WTC11 (cell line): ENCODE data around the gene FAM53B. TPM values are rescaled to one million over a fixed set of nuclear protein-coding genes. Genes with fewer than 3 reads are reported as not detected.

ENCODE experiments used
- ATAC-seq: fragments of 200-7000 bp; cut with Tn5 transposase; 2 replicates; pipeline ENCODE4 v1.10.0; 2021; ENCODE audit warnings: mild to moderate bottlenecking, moderate library complexity
- CTCF ChIA-PET: fragments of 300-600 bp; sonication (Branson Sonifier 250); formaldehyde crosslinking; loops from one replicate; lab custom pipeline; 2021; ENCODE audit warnings: antibody characterized with exemption; lab: Charles Lee
- POLR2A ChIA-PET: fragments of 350-600 bp; sonication (Branson Sonifier 250); formaldehyde crosslinking; loops from one replicate; lab custom pipeline; 2021; ENCODE audit warnings: antibody characterized with exemption; lab: Charles Lee
- DNase-seq: peaks from one replicate; pipeline ENCODE4 v3.0.0; 2021; ENCODE audit warnings: low spot score
- H3K27ac Mint-ChIP-seq: 2 replicates; pipeline ENCODE4 v1.8.0; 2021; ENCODE audit warnings: mixed read lengths
- H3K27me3 Mint-ChIP-seq: 2 replicates; pipeline ENCODE4 v1.8.0; 2021; ENCODE audit warnings: low read depth, mild to moderate bottlenecking, moderate library complexity, mixed read lengths
- H3K36me3 Mint-ChIP-seq: 2 replicates; pipeline ENCODE4 v1.8.0; 2021; ENCODE audit warnings: mixed read lengths
- H3K4me1 Mint-ChIP-seq: 2 replicates; pipeline ENCODE4 v1.8.0; 2022; ENCODE audit warnings: mixed read lengths
- H3K4me3 Mint-ChIP-seq: 2 replicates; pipeline ENCODE4 v1.8.0; 2021; ENCODE audit warnings: mild to moderate bottlenecking, moderate library complexity, mixed read lengths
- H3K9me3 Mint-ChIP-seq: 2 replicates; pipeline ENCODE4 v1.8.0; 2021; ENCODE audit warnings: mixed read lengths
- ESRRA ChIP-seq: sonication (generic); formaldehyde crosslinking; IDR thresholded peaks from 2 replicates; pipeline ENCODE4 v1.8.1; 2022; ENCODE audit warnings: mild to moderate bottlenecking, missing genetic modification reagents, borderline replicate concordance
- JUN ChIP-seq: sonication (generic); formaldehyde crosslinking; IDR thresholded peaks from 2 replicates; pipeline ENCODE4 v1.8.0; 2023; ENCODE audit warnings: mild to moderate bottlenecking, missing genetic modification reagents
- MXD4 ChIP-seq: fragments of 250-450 bp; sonication (Bioruptor Pico); IDR thresholded peaks from 2 replicates; pipeline ENCODE4 v1.8.0; 2021; ENCODE audit warnings: mild to moderate bottlenecking, moderate library complexity, borderline replicate concordance
- NR3C1 ChIP-seq: sonication (generic); formaldehyde crosslinking; conservative IDR thresholded peaks from 2 replicates; pipeline ENCODE4 v1.8.1; 2023; ENCODE audit warnings: low read depth, mild to moderate bottlenecking, missing genetic modification reagents
- OVOL2 ChIP-seq: fragments of 250-450 bp; sonication (Bioruptor Pico); IDR thresholded peaks from 2 replicates; pipeline ENCODE4 v1.9.0; 2021; ENCODE audit warnings: mild to moderate bottlenecking, borderline replicate concordance
- TP53 ChIP-seq: sonication (generic); formaldehyde crosslinking; IDR thresholded peaks from 2 replicates; pipeline ENCODE4 v1.8.1; 2023; ENCODE audit warnings: mild to moderate bottlenecking, missing genetic modification reagents
- ZNF232 ChIP-seq: sonication (generic); formaldehyde crosslinking; IDR thresholded peaks from 2 replicates; pipeline ENCODE4 v1.8.0; 2022; ENCODE audit warnings: mild to moderate bottlenecking, missing genetic modification reagents
- total RNA-seq: library from RNA; stranded (reverse); gene quantifications from 3 replicates; pipeline ENCODE4 v1.2.3, GENCODE V29; 2021
- TF ChIP-seq, protein P1 (sequence below): sonication (generic); formaldehyde crosslinking; conservative IDR thresholded peaks from 2 replicates; pipeline ENCODE4 v1.8.1; 2023; ENCODE audit warnings: mild to moderate bottlenecking, low read depth, missing genetic modification reagents, moderate library complexity
- TF ChIP-seq, protein P2 (sequence below): fragments of 250-450 bp; sonication (Bioruptor Pico); IDR thresholded peaks from 2 replicates; pipeline ENCODE4 v1.9.0; 2021; ENCODE audit warnings: mild to moderate bottlenecking
- TF ChIP-seq, protein P3 (sequence below): sonication (generic); formaldehyde crosslinking; IDR thresholded peaks from 2 replicates; pipeline ENCODE4 v1.8.0; 2022; ENCODE audit warnings: mild to moderate bottlenecking, missing genetic modification reagents
- TF ChIP-seq, protein P4 (sequence below): sonication (generic); formaldehyde crosslinking; IDR thresholded peaks from 2 replicates; pipeline ENCODE4 v1.8.1; 2022; ENCODE audit warnings: low read depth, mild to moderate bottlenecking, moderate library complexity, missing genetic modification reagents, borderline replicate concordance
- TF ChIP-seq, protein P5 (sequence below): fragments of 250-450 bp; sonication (Bioruptor Pico); conservative IDR thresholded peaks from 2 replicates; pipeline ENCODE4 v1.9.0; 2021; ENCODE audit warnings: mild to moderate bottlenecking
- TF ChIP-seq, protein P6 (sequence below): fragments of 250-450 bp; sonication (Bioruptor Pico); IDR thresholded peaks from 2 replicates; pipeline ENCODE4 v1.8.0; 2021; ENCODE audit warnings: mild to moderate bottlenecking
- TF ChIP-seq, protein P7 (sequence below): fragments of 250-450 bp; sonication (Bioruptor Pico); IDR thresholded peaks from 2 replicates; pipeline ENCODE4 v1.9.0; 2021; ENCODE audit warnings: moderate library complexity, mild to moderate bottlenecking, inconsistent platforms, borderline replicate concordance

FAM53B gene
- total RNA-seq, 1 experiment from 2014 or later, result 21.3 TPM

DNA sequence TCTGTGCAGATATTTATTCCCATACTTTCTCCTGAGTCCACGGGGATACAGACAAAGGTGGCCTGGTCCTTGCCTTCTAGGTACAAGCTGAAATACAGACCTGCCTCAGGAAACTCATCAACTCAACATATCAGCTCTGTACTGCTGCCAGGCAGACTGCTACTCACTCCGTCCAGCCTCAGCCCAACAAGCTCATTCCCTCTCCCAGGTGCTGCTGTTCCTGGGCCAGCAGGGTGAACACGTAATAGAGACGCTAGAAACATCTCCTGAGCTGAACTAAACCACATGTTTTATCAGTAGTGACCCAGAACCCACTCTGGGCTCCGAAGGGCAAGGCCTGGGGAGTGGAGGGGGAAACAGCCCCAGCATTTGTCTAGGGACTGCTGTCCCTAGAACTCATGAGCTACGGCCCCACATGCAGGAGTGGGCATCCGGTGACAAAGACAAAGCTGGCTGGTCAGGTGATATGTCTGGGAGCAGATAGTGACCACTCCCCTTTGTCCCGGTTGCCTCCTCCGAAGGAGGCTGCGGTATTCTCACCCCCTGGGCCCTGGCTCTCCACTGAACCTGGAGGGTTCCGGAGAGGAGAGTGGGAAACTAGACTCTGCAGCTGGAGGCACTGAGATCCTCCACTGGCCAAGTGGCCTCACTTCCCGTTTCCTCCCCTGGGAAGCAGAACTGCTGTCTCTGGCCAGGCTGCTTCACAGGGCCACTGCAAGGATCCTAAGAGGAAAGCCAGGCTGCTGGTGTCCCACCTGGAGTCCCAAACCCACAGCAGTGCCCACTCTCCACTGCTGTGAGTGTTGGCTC is 116.1 kb downstream of the FAM53B start:
- Mint-ChIP-seq H3K9me3 (no peaks in the 10 kb centered on the region), H3K27ac (peak overlapping the region; percentile 95), H3K4me1 (peaks cover 31% of the 10 kb centered on the region), H3K27me3 (no peaks in the 10 kb centered on the region), H3K36me3 (no peaks in the 10 kb centered on the region), H3K4me3 (no peak overlapping the region)
- DNase-seq (no peak), ATAC-seq (no peak)
- CTCF ChIA-PET, result interaction anchor here (0.7 to 4.4 kb wide), 11 partner anchors 9 to 117 kb away, joined by 3 to 20 read pairs (median 5); no protein-coding TSS in a partner anchor
- TF ChIP-seq, protein P1, sequence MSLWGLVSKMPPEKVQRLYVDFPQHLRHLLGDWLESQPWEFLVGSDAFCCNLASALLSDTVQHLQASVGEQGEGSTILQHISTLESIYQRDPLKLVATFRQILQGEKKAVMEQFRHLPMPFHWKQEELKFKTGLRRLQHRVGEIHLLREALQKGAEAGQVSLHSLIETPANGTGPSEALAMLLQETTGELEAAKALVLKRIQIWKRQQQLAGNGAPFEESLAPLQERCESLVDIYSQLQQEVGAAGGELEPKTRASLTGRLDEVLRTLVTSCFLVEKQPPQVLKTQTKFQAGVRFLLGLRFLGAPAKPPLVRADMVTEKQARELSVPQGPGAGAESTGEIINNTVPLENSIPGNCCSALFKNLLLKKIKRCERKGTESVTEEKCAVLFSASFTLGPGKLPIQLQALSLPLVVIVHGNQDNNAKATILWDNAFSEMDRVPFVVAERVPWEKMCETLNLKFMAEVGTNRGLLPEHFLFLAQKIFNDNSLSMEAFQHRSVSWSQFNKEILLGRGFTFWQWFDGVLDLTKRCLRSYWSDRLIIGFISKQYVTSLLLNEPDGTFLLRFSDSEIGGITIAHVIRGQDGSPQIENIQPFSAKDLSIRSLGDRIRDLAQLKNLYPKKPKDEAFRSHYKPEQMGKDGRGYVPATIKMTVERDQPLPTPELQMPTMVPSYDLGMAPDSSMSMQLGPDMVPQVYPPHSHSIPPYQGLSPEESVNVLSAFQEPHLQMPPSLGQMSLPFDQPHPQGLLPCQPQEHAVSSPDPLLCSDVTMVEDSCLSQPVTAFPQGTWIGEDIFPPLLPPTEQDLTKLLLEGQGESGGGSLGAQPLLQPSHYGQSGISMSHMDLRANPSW (CRISPR knock-in tag), result no peak
- TF ChIP-seq TP53 (no peak), ZNF232 (no peak), OVOL2 (no peak), JUN (no peak), NR3C1 (CRISPR knock-in tag) (no peak), ESRRA (CRISPR knock-in tag) (no peak), MXD4 (CRISPR knock-in tag) (no peak)
- TF ChIP-seq, protein P2, sequence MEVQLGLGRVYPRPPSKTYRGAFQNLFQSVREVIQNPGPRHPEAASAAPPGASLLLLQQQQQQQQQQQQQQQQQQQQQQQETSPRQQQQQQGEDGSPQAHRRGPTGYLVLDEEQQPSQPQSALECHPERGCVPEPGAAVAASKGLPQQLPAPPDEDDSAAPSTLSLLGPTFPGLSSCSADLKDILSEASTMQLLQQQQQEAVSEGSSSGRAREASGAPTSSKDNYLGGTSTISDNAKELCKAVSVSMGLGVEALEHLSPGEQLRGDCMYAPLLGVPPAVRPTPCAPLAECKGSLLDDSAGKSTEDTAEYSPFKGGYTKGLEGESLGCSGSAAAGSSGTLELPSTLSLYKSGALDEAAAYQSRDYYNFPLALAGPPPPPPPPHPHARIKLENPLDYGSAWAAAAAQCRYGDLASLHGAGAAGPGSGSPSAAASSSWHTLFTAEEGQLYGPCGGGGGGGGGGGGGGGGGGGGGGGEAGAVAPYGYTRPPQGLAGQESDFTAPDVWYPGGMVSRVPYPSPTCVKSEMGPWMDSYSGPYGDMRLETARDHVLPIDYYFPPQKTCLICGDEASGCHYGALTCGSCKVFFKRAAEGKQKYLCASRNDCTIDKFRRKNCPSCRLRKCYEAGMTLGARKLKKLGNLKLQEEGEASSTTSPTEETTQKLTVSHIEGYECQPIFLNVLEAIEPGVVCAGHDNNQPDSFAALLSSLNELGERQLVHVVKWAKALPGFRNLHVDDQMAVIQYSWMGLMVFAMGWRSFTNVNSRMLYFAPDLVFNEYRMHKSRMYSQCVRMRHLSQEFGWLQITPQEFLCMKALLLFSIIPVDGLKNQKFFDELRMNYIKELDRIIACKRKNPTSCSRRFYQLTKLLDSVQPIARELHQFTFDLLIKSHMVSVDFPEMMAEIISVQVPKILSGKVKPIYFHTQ (CRISPR knock-in tag), result no peak
- TF ChIP-seq, protein P3, sequence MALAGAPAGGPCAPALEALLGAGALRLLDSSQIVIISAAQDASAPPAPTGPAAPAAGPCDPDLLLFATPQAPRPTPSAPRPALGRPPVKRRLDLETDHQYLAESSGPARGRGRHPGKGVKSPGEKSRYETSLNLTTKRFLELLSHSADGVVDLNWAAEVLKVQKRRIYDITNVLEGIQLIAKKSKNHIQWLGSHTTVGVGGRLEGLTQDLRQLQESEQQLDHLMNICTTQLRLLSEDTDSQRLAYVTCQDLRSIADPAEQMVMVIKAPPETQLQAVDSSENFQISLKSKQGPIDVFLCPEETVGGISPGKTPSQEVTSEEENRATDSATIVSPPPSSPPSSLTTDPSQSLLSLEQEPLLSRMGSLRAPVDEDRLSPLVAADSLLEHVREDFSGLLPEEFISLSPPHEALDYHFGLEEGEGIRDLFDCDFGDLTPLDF (CRISPR knock-in tag), result no peak
- TF ChIP-seq, protein P4, sequence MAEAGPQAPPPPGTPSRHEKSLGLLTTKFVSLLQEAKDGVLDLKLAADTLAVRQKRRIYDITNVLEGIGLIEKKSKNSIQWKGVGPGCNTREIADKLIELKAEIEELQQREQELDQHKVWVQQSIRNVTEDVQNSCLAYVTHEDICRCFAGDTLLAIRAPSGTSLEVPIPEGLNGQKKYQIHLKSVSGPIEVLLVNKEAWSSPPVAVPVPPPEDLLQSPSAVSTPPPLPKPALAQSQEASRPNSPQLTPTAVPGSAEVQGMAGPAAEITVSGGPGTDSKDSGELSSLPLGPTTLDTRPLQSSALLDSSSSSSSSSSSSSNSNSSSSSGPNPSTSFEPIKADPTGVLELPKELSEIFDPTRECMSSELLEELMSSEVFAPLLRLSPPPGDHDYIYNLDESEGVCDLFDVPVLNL (CRISPR knock-in tag), result no peak
- TF ChIP-seq, protein P5, sequence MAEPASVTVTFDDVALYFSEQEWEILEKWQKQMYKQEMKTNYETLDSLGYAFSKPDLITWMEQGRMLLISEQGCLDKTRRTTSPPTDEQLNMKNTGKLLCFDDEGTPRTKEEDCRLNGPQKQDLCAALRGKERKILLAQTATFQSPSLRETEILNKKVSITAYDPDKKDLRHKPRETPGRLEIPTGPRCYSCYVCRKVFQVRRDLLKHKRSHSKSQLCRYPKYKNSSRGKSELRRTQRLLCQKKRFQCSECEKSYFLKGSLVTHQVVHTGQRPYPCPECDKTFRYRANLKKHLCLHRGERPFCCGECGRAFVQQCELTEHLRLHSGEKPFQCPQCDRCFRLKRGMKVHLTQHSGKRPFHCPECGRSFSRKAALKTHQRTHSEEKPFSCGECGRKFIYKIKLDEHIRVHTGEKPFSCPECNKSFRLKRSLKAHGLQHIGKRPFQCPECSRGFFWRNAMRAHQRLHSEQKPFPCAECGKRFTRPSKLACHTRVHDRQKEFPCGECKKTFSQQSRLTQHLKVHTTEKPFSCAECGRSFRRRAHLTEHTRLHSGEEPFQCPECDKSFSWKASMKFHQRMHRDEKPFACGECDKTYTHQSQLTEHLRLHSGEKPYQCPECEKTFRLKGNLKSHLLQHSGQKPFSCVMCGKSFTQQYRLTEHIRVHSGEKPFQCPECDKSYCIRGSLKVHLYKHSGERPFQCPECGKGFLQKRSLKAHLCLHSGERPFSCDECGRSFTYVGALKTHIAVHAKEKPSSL, result no peak
- TF ChIP-seq, protein P6, sequence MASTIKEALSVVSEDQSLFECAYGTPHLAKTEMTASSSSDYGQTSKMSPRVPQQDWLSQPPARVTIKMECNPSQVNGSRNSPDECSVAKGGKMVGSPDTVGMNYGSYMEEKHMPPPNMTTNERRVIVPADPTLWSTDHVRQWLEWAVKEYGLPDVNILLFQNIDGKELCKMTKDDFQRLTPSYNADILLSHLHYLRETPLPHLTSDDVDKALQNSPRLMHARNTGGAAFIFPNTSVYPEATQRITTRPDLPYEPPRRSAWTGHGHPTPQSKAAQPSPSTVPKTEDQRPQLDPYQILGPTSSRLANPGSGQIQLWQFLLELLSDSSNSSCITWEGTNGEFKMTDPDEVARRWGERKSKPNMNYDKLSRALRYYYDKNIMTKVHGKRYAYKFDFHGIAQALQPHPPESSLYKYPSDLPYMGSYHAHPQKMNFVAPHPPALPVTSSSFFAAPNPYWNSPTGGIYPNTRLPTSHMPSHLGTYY (CRISPR knock-in tag), result no peak
- TF ChIP-seq, protein P7, sequence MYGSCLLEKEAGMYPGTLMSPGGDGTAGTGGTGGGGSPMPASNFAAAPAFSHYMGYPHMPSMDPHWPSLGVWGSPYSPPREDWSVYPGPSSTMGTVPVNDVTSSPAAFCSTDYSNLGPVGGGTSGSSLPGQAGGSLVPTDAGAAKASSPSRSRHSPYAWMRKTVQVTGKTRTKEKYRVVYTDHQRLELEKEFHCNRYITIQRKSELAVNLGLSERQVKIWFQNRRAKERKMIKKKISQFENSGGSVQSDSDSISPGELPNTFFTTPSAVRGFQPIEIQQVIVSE, result no peak
- POLR2A ChIA-PET, result interaction anchor here (1.0 to 1.3 kb wide), 2 partner anchors 15 to 60 kb away, joined by 3 to 4 read pairs; no protein-coding TSS in a partner anchor
